OCI-LY1 (cell line): ENCODE data around the gene ETNK2.

ENCODE experiments used
- EZH2 ChIP-seq: fragments of 200-600 bp; sonication (generic), shearing (Covaris generic); IDR thresholded peaks from 2 replicates; pipeline ENCODE4 v1.8.0; 2017; ENCODE audit warnings: borderline replicate concordance, mixed run types, mild to moderate bottlenecking, antibody characterized with exemption, low read length, moderate library complexity, mixed read lengths
- TF ChIP-seq, protein P1 (sequence below): fragments of 200-600 bp; sonication (generic), shearing (Covaris generic); IDR thresholded peaks from 2 replicates; pipeline ENCODE4 v1.5.1; 2017; ENCODE audit warnings: mild to moderate bottlenecking, antibody characterized with exemption, low read length, moderate library complexity, mixed read lengths

GRCh38 chr1:204151552-204152309 lies at the start of gene ETNK2:
- TF ChIP-seq, protein P1, sequence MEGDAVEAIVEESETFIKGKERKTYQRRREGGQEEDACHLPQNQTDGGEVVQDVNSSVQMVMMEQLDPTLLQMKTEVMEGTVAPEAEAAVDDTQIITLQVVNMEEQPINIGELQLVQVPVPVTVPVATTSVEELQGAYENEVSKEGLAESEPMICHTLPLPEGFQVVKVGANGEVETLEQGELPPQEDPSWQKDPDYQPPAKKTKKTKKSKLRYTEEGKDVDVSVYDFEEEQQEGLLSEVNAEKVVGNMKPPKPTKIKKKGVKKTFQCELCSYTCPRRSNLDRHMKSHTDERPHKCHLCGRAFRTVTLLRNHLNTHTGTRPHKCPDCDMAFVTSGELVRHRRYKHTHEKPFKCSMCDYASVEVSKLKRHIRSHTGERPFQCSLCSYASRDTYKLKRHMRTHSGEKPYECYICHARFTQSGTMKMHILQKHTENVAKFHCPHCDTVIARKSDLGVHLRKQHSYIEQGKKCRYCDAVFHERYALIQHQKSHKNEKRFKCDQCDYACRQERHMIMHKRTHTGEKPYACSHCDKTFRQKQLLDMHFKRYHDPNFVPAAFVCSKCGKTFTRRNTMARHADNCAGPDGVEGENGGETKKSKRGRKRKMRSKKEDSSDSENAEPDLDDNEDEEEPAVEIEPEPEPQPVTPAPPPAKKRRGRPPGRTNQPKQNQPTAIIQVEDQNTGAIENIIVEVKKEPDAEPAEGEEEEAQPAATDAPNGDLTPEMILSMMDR: no peak
- TF ChIP-seq EZH2: no peak
